SIG-M5 treated with dmso at 0.1 percent for 504 hours (cell line): ENCODE data around the gene KCTD17.

Source experiments
- DNase-seq: peaks from one replicate; lab custom pipeline; 2025; ENCODE audit not compliant: unreplicated experiment; lab: John Stamatoyannopoulos, UW

The KCTD17 gene

GRCh38 chr22:37051391-37052385 lies at the start of gene KCTD17:
Gene KCTD17 (plus strand): TSS chr22:37051742. CDS start chr22:37051761, 19 bp downstream.
- peak; percentile 22 for DNase-seq

GRCh38 chr22:37001826-37002225 lies 49.7 kb upstream of the KCTD17 start:
- no peak for DNase-seq

- no peak for DNase-seq
Measured at GRCh38 chr22:37002633-37003032, 48.9 kb upstream of the KCTD17 start.

GRCh38 chr22:37007651-37008050 lies 43.9 kb upstream of the KCTD17 start:
- DNase-seq, result no peak

- DNase-seq, result no peak
Measured at GRCh38 chr22:37008365-37008764, 43.2 kb upstream of the KCTD17 start.

GRCh38 chr22:37009490-37009889 lies 42.1 kb upstream of the KCTD17 start:
- DNase-seq, result no peak

- DNase-seq, result no peak
Measured at GRCh38 chr22:37010174-37010573, 41.4 kb upstream of the KCTD17 start.

GRCh38 chr22:37010976-37011375 lies 40.6 kb upstream of the KCTD17 start:
- DNase-seq, result no peak

GRCh38 chr22:37011472-37011871 lies 40.1 kb upstream of the KCTD17 start:
- no peak for DNase-seq

GRCh38 chr22:37012262-37012904 lies 39.2 kb upstream of the KCTD17 start:
- no peak for DNase-seq

- DNase-seq, result no peak
Measured at GRCh38 chr22:37012956-37013355, 38.6 kb upstream of the KCTD17 start.

GRCh38 chr22:37014415-37014806 lies 37.1 kb upstream of the KCTD17 start:
- no peak for DNase-seq

GRCh38 chr22:37014835-37015586 lies 36.5 kb upstream of the KCTD17 start:
- no peak for DNase-seq

- DNase-seq, result no peak
Measured at GRCh38 chr22:37015587-37015878, 36.0 kb upstream of the KCTD17 start.

GRCh38 chr22:37016134-37016910 lies 35.2 kb upstream of the KCTD17 start:
- no peak for DNase-seq

- DNase-seq, result no peak
Measured at GRCh38 chr22:37017356-37017755, 34.2 kb upstream of the KCTD17 start.

GRCh38 chr22:37018086-37018814 lies 33.3 kb upstream of the KCTD17 start:
- no peak for DNase-seq

GRCh38 chr22:37018815-37019308 lies 32.7 kb upstream of the KCTD17 start:
- DNase-seq, result peak; percentile 25

- DNase-seq, result peak; percentile 56
Measured at GRCh38 chr22:37019309-37020191, 32.0 kb upstream of the KCTD17 start, which contains the start of the genes MPST and TST. Gene MPST (plus strand): TSS chr22:37019742. CDS start chr22:37019837, 95 bp downstream. Gene TST (minus strand): TSS chr22:37019447. CDS start chr22:37018732, 715 bp downstream.
